NB4 (cell line): ENCODE data around the gene AFF2.

Source experiments
- DNase-seq: peaks from one replicate; pipeline ENCODE4 v3.0.0; 2010; ENCODE audit warnings: low read depth
- H3K4me3 ChIP-seq: one replicate; pipeline ENCODE4 v1.5.1; 2011; ENCODE audit warnings: mild to moderate bottlenecking, low read depth, low read length, moderate library complexity
- MYC ChIP-seq: IDR thresholded peaks from 2 replicates; pipeline ENCODE4 v1.6.1; 2011; ENCODE audit warnings: low read depth, low read length
- POLR2A ChIP-seq: IDR thresholded peaks from 2 replicates; pipeline ENCODE4 v1.6.1; 2011; ENCODE audit warnings: mild to moderate bottlenecking; ENCODE audit not compliant: insufficient read length; ENCODE audit errors: extremely low read depth
- TF ChIP-seq, protein P1 (sequence below): IDR thresholded peaks from one replicate; pipeline ENCODE4 v1.5.1; 2012; ENCODE audit warnings: low read depth, low read length
- TF ChIP-seq, protein P2 (sequence below): IDR thresholded peaks from 2 replicates; pipeline ENCODE4 v1.6.1; 2011; ENCODE audit warnings: low read depth, low read length

Gene AFF2

DNA sequence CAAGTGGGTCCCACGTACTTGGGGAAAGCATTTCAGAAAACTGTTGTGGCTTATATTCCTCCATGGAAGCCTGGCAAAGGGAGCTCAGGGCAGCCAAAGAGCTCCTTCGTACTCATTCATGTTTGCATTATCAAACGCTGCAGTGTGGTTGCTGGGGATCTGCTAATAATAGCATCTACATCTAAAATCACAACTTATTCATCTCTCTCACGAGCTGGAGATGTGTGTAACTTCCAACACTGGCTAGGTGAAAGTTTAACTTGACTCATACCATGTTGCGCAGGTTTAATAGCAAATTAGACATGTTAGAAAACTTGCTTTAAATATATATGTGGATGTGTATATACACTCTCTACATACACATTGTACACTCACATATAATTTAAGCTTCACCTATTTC lies 415.1 kb downstream of the AFF2 start:
- TF ChIP-seq POLR2A: no peak
- TF ChIP-seq MYC: no peak
- TF ChIP-seq, protein P1, sequence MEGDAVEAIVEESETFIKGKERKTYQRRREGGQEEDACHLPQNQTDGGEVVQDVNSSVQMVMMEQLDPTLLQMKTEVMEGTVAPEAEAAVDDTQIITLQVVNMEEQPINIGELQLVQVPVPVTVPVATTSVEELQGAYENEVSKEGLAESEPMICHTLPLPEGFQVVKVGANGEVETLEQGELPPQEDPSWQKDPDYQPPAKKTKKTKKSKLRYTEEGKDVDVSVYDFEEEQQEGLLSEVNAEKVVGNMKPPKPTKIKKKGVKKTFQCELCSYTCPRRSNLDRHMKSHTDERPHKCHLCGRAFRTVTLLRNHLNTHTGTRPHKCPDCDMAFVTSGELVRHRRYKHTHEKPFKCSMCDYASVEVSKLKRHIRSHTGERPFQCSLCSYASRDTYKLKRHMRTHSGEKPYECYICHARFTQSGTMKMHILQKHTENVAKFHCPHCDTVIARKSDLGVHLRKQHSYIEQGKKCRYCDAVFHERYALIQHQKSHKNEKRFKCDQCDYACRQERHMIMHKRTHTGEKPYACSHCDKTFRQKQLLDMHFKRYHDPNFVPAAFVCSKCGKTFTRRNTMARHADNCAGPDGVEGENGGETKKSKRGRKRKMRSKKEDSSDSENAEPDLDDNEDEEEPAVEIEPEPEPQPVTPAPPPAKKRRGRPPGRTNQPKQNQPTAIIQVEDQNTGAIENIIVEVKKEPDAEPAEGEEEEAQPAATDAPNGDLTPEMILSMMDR: no peak
- TF ChIP-seq, protein P2, sequence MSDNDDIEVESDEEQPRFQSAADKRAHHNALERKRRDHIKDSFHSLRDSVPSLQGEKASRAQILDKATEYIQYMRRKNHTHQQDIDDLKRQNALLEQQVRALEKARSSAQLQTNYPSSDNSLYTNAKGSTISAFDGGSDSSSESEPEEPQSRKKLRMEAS: no peak
- no peak overlapping the region for H3K4me3 ChIP-seq
- DNase-seq: no peak

DNA sequence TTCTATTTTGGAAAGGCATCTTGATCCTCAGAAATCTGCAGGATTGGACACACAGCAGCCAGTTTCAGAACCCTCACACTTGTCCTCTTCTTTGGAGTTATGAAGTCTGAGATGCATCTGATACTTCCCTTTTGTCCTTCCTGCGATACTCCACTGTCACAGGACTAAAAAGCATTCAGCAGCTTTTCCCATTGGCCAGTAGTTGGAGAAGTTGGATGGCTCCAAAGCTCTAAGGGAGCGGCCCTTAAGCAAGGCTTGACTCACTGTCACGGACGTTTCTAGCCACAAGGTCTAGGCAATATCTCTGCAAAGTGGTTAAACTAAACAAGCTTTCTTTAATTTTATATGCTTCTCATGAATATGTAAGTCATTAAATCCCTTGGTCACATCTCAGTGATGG lies 417.0 kb downstream of the AFF2 start:
- no peak overlapping the region for H3K4me3 ChIP-seq
- DNase-seq: no peak
- TF ChIP-seq, protein P1: no peak
- TF ChIP-seq MYC (no peak), POLR2A (no peak)
- TF ChIP-seq, protein P2: no peak

DNA sequence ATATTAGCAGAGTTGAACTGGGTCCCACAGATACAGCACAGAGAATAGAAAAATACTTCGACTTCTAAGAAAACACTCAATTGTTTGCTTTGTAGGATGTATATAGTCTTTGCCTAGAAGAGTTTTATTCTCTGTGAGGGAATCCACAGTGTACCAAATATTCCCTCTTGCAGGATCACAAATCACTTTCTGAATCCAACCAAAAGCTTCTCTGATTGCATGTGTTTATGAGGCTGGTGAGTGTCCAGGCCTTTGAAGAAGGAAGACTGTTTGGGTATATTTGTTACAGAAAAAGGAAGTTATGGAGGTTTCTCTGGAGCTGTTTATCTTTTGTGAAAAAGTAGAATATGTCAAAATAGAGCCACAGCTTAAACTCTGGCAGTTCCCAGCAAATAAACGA lies 423.2 kb downstream of the AFF2 start:
- TF ChIP-seq, protein P1: no peak
- TF ChIP-seq, protein P2: no peak
- TF ChIP-seq MYC: no peak
- no peak for TF ChIP-seq POLR2A
- DNase-seq: no peak
- no peak overlapping the region for H3K4me3 ChIP-seq

DNA sequence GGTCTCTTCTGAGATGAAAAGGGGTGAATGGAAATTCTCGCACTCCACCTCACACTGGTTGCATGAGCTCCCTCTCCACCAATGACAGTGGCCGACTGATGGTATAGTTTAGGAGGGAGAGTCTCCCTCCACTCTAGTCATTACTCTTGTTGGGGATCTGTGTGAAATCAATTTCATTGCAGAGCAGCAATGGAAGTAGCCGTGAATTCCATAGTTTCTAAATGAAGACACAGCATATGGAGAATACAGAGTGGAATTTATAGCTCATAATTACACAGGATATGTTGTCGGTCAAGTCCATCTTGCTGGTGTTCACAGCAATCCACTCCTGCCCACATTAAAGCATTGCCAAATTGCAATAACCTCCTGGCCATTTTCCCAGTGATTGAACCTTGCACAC lies 426.0 kb downstream of the AFF2 start:
- TF ChIP-seq, protein P1: no peak
- no peak for TF ChIP-seq MYC
- TF ChIP-seq, protein P2: no peak
- TF ChIP-seq POLR2A: no peak
- no peak overlapping the region for H3K4me3 ChIP-seq
- no peak for DNase-seq

DNA sequence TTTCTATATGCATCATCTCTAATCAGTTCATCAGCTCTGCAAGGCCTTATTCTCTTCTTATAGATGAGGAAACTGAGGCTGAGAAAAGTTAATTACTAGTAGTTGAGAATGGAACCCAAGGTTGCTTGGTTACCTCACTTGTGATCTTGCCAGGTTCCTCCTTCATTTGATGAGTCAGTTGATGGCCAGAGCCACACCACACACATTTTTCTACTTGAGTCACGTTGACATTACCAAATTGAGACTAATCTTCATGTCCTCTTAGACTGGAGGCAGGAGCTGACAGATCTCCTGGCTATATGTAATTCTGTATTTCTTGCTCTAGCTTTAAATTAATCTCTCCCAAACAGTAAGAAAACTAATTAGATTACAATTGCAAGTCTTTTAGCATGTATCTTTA lies 428.4 kb downstream of the AFF2 start:
- TF ChIP-seq, protein P1: no peak
- no peak for TF ChIP-seq MYC
- TF ChIP-seq, protein P2: no peak
- TF ChIP-seq POLR2A: no peak
- H3K4me3 ChIP-seq: no peak overlapping the region
- peak; percentile 6 for DNase-seq

DNA sequence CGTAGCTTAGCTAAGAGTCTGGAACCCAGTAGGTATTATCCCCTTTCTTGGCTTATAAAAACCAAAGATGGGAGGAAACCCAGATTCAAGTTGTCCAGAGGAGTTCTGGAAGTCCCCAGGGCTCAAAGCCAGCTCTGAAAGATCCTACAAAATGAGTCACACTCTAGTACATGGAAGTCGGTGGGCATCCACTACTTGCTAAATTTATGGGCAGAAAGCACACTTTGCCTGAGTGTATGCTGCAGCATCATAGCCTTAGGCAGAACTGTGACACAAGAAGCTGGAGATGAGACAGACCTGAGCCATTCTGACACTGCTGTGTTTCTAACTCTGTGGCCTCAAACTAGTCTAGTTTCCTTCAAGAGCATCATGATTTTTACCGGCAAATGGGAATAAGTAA lies 429.3 kb downstream of the AFF2 start:
- TF ChIP-seq, protein P2: no peak
- TF ChIP-seq MYC (no peak), POLR2A (no peak)
- TF ChIP-seq, protein P1: no peak
- H3K4me3 ChIP-seq: no peak overlapping the region
- no peak for DNase-seq
